SK-N-SH treated with all-trans-retinoic acid at 6 μM for 48 hours (cell line): ENCODE measurements around the gene FGF18.

ENCODE experiments used
- ATAC-seq: fragments of 200-7000 bp; cut with Tn5 transposase; 3 replicates; pipeline ENCODE4 v1.9.1; 2020; ENCODE audit warnings: mild to moderate bottlenecking, moderate library complexity
- ARNTL ChIP-seq: fragments of 450-650 bp; formaldehyde crosslinking; IDR thresholded peaks from 2 replicates; pipeline ENCODE4 v1.5.0; 2020; ENCODE audit warnings: low read depth, mild to moderate bottlenecking, moderate library complexity, borderline replicate concordance
- BACH2 ChIP-seq: fragments of 250-450 bp; sonication (Bioruptor Pico); IDR thresholded peaks from 2 replicates; pipeline ENCODE4 v1.9.0; 2021; ENCODE audit warnings: mild to moderate bottlenecking, borderline replicate concordance
- CSDC2 ChIP-seq: fragments of 250-450 bp; sonication (Bioruptor Pico); IDR thresholded peaks from 2 replicates; pipeline ENCODE4 v1.5.0; 2020; ENCODE audit warnings: mild to moderate bottlenecking, moderate library complexity
- ESRRG ChIP-seq: fragments of 250-450 bp; sonication (Bioruptor Pico); IDR thresholded peaks from 2 replicates; pipeline ENCODE4 v1.6.1; 2021; ENCODE audit warnings: mild to moderate bottlenecking
- GLIS3 ChIP-seq: fragments of 250-450 bp; sonication (Bioruptor Pico); IDR thresholded peaks from 2 replicates; pipeline ENCODE4 v1.5.0; 2020; ENCODE audit warnings: mild to moderate bottlenecking, moderate library complexity
- ISL1 ChIP-seq: fragments of 250-450 bp; sonication (Bioruptor Pico); IDR thresholded peaks from 2 replicates; pipeline ENCODE4 v2.1.2; 2022; ENCODE audit warnings: mild to moderate bottlenecking, moderate library complexity
- OSR1 ChIP-seq: fragments of 250-450 bp; sonication (Bioruptor Pico); IDR thresholded peaks from 2 replicates; pipeline ENCODE4 v1.8.0; 2022; ENCODE audit warnings: moderate library complexity, mild to moderate bottlenecking, inconsistent platforms
- PATZ1 ChIP-seq: fragments of 250-450 bp; sonication (Bioruptor Pico); IDR thresholded peaks from 2 replicates; pipeline ENCODE4 v1.8.0; 2020; ENCODE audit warnings: mild to moderate bottlenecking, moderate library complexity, borderline replicate concordance
- PPARA ChIP-seq: fragments of 250-450 bp; sonication (Bioruptor Pico); IDR thresholded peaks from 2 replicates; pipeline ENCODE4 v1.5.0; 2020; ENCODE audit warnings: mild to moderate bottlenecking, borderline replicate concordance
- RARB ChIP-seq: fragments of 250-450 bp; sonication (Bioruptor Pico); IDR thresholded peaks from 2 replicates; pipeline ENCODE4 v1.8.0; 2021; ENCODE audit warnings: mild to moderate bottlenecking, moderate library complexity
- SNAI2 ChIP-seq: fragments of 250-450 bp; sonication (Bioruptor Pico); IDR thresholded peaks from 2 replicates; pipeline ENCODE4 v1.5.0; 2020; ENCODE audit warnings: mild to moderate bottlenecking, moderate library complexity
- TCF4 ChIP-seq: fragments of 250-450 bp; sonication (Bioruptor Pico); IDR thresholded peaks from 2 replicates; pipeline ENCODE4 v1.8.0; 2021; ENCODE audit warnings: mild to moderate bottlenecking, moderate library complexity, borderline replicate concordance
- TOX ChIP-seq: fragments of 250-450 bp; sonication (Bioruptor Pico); IDR thresholded peaks from 2 replicates; pipeline ENCODE4 v1.8.0; 2021; ENCODE audit warnings: mild to moderate bottlenecking, moderate library complexity, borderline replicate concordance
- ZC3H10 ChIP-seq: fragments of 250-450 bp; sonication (Bioruptor Pico); IDR thresholded peaks from 2 replicates; pipeline ENCODE4 v1.5.1; 2021; ENCODE audit warnings: mild to moderate bottlenecking, moderate library complexity
- ZFP3 ChIP-seq: fragments of 250-450 bp; sonication (Bioruptor Pico); IDR thresholded peaks from 2 replicates; pipeline ENCODE4 v1.5.0; 2020; ENCODE audit warnings: mild to moderate bottlenecking, moderate library complexity
- ZFP30 ChIP-seq: fragments of 450-650 bp; formaldehyde crosslinking; IDR thresholded peaks from 2 replicates; pipeline ENCODE4 v1.5.0; 2022; ENCODE audit warnings: mild to moderate bottlenecking, moderate library complexity
- ZNF565 ChIP-seq: fragments of 450-650 bp; formaldehyde crosslinking; conservative IDR thresholded peaks from 2 replicates; pipeline ENCODE4 v1.5.0; 2020; ENCODE audit warnings: low read depth, mild to moderate bottlenecking, moderate library complexity
- ZNF70 ChIP-seq: fragments of 450-650 bp; formaldehyde crosslinking; IDR thresholded peaks from 2 replicates; pipeline ENCODE4 v1.5.0; 2020; ENCODE audit warnings: mild to moderate bottlenecking, moderate library complexity
- ZNF8 ChIP-seq: fragments of 450-650 bp; formaldehyde crosslinking; IDR thresholded peaks from 2 replicates; pipeline ENCODE4 v1.5.0; 2020; ENCODE audit warnings: mild to moderate bottlenecking, moderate library complexity
- TF ChIP-seq, protein P1 (sequence below): fragments of 250-450 bp; sonication (Bioruptor Pico); IDR thresholded peaks from 2 replicates; pipeline ENCODE4 v1.5.1; 2020; ENCODE audit warnings: low read depth, mild to moderate bottlenecking, moderate library complexity
- TF ChIP-seq, protein P2 (sequence below): fragments of 250-450 bp; sonication (Bioruptor Pico); IDR thresholded peaks from 2 replicates; pipeline ENCODE4 v1.5.1; 2021; ENCODE audit warnings: mild to moderate bottlenecking, moderate library complexity
- TF ChIP-seq, protein P3 (sequence below): fragments of 250-450 bp; sonication (Bioruptor Pico); IDR thresholded peaks from 2 replicates; pipeline ENCODE4 v1.5.0; 2020; ENCODE audit warnings: mild to moderate bottlenecking, moderate library complexity

FGF18 gene

GRCh38 chr5:171498166-171498565 is 78.7 kb downstream of the FGF18 start:
- no peak for ATAC-seq

GRCh38 chr5:171499611-171500010 is 80.2 kb downstream of the FGF18 start:
- ATAC-seq = no peak

More at GRCh38 chr5:171498166-171498565, 78.7 kb downstream of the FGF18 start:
- no peak for TF ChIP-seq ZNF565 (CRISPR knock-in tag)
- TF ChIP-seq ESRRG (CRISPR knock-in tag) = no peak
- TF ChIP-seq, protein P1, sequence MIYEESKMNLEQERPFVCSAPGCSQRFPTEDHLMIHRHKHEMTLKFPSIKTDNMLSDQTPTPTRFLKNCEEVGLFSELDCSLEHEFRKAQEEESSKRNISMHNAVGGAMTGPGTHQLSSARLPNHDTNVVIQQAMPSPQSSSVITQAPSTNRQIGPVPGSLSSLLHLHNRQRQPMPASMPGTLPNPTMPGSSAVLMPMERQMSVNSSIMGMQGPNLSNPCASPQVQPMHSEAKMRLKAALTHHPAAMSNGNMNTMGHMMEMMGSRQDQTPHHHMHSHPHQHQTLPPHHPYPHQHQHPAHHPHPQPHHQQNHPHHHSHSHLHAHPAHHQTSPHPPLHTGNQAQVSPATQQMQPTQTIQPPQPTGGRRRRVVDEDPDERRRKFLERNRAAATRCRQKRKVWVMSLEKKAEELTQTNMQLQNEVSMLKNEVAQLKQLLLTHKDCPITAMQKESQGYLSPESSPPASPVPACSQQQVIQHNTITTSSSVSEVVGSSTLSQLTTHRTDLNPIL = no peak
- no peak for TF ChIP-seq RARB
- no peak for TF ChIP-seq ZNF70
- no peak for TF ChIP-seq PATZ1 (CRISPR knock-in tag)

DNA sequence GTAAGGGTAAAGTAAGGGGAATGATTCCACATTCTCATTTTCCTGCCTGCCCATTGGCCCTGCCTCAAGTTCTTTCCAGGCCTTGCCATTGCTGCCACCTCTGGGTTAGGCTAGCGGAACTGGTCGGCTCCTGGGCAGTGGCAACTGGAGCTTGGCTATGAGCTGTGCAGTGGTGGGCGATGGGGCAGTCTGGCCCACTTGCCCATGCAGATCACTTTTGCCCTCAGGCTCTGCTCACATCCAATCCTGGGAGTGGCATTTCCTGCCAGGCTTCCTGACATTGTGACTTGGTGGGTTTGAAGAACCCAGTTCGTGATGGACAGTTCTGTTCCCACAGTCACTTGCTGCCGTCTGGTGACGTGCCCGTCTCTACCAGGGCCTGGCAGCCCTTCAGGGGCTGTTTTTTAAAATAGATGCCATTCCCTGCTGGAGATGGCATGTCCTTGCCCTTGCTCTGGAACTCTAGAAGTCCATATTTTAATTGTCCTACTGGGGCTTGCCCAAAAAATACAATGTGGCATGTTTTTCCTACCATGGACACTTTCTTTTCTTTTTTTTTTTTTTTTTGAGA is 86.1 kb downstream of the FGF18 start:
- no peak for ATAC-seq
- no peak for TF ChIP-seq TOX
- no peak for TF ChIP-seq ZNF8 (CRISPR knock-in tag)
- no peak for TF ChIP-seq TCF4
- TF ChIP-seq GLIS3 (CRISPR knock-in tag) = no peak
- TF ChIP-seq, protein P1 = no peak
- TF ChIP-seq, protein P2, sequence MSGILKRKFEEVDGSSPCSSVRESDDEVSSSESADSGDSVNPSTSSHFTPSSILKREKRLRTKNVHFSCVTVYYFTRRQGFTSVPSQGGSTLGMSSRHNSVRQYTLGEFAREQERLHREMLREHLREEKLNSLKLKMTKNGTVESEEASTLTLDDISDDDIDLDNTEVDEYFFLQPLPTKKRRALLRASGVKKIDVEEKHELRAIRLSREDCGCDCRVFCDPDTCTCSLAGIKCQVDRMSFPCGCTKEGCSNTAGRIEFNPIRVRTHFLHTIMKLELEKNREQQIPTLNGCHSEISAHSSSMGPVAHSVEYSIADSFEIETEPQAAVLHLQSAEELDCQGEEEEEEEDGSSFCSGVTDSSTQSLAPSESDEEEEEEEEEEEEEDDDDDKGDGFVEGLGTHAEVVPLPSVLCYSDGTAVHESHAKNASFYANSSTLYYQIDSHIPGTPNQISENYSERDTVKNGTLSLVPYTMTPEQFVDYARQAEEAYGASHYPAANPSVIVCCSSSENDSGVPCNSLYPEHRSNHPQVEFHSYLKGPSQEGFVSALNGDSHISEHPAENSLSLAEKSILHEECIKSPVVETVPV (CRISPR knock-in tag) = no peak
- TF ChIP-seq, protein P3, sequence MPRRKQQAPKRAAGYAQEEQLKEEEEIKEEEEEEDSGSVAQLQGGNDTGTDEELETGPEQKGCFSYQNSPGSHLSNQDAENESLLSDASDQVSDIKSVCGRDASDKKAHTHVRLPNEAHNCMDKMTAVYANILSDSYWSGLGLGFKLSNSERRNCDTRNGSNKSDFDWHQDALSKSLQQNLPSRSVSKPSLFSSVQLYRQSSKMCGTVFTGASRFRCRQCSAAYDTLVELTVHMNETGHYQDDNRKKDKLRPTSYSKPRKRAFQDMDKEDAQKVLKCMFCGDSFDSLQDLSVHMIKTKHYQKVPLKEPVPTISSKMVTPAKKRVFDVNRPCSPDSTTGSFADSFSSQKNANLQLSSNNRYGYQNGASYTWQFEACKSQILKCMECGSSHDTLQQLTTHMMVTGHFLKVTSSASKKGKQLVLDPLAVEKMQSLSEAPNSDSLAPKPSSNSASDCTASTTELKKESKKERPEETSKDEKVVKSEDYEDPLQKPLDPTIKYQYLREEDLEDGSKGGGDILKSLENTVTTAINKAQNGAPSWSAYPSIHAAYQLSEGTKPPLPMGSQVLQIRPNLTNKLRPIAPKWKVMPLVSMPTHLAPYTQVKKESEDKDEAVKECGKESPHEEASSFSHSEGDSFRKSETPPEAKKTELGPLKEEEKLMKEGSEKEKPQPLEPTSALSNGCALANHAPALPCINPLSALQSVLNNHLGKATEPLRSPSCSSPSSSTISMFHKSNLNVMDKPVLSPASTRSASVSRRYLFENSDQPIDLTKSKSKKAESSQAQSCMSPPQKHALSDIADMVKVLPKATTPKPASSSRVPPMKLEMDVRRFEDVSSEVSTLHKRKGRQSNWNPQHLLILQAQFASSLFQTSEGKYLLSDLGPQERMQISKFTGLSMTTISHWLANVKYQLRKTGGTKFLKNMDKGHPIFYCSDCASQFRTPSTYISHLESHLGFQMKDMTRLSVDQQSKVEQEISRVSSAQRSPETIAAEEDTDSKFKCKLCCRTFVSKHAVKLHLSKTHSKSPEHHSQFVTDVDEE (CRISPR knock-in tag) = no peak
- TF ChIP-seq ZNF70 = no peak
- no peak for TF ChIP-seq ISL1 (CRISPR knock-in tag)
- TF ChIP-seq PPARA (CRISPR knock-in tag) = no peak
- no peak for TF ChIP-seq SNAI2 (CRISPR knock-in tag)
- no peak for TF ChIP-seq CSDC2
- no peak for TF ChIP-seq ZC3H10
- no peak for TF ChIP-seq OSR1
- TF ChIP-seq ESRRG (CRISPR knock-in tag) = no peak
- TF ChIP-seq ARNTL (CRISPR knock-in tag) = no peak
- no peak for TF ChIP-seq RARB
- no peak for TF ChIP-seq PATZ1 (CRISPR knock-in tag)
- TF ChIP-seq ZFP3 (CRISPR knock-in tag) = no peak
- TF ChIP-seq BACH2 (CRISPR knock-in tag) = no peak

More at GRCh38 chr5:171499611-171500010, 80.2 kb downstream of the FGF18 start:
- TF ChIP-seq OSR1 = no peak
- no peak for TF ChIP-seq TCF4
- TF ChIP-seq ZFP30 = no peak
- no peak for TF ChIP-seq ZC3H10
